LNCaP clone FGC (cell line): Measurements from ENCODE around the gene FOXP1.

Experiments
- DNase-seq: peaks from one replicate; pipeline ENCODE4 v3.0.0-alpha.2; 2011; ENCODE audit warnings: low read depth
- H3K4me3 ChIP-seq: 2 replicates; pipeline ENCODE4 v1.5.1; 2011; ENCODE audit warnings: mild to moderate bottlenecking, low read depth, low read length, control low read depth
- CTCF ChIP-seq: IDR thresholded peaks from 2 replicates; pipeline ENCODE4 v1.5.1; 2012; ENCODE audit warnings: mild to moderate bottlenecking; ENCODE audit not compliant: control insufficient read depth, insufficient read depth; ENCODE audit errors: extremely low read depth

The FOXP1 gene

GRCh38 chr3:70933105-70933810 is 650.3 kb downstream of the FOXP1 start:
- H3K4me3 ChIP-seq, result no peak overlapping the region
- TF ChIP-seq CTCF, result no peak
- no peak for DNase-seq

GRCh38 chr3:70930066-70930465 is 653.5 kb downstream of the FOXP1 start:
- TF ChIP-seq CTCF, result no peak
- H3K4me3 ChIP-seq, result no peak overlapping the region
- DNase-seq, result no peak

GRCh38 chr3:70927239-70927638 is 656.3 kb downstream of the FOXP1 start:
- H3K4me3 ChIP-seq, result no peak overlapping the region
- no peak for TF ChIP-seq CTCF
- no peak for DNase-seq

GRCh38 chr3:70926835-70927234 is 656.7 kb downstream of the FOXP1 start:
- no peak for TF ChIP-seq CTCF
- no peak overlapping the region for H3K4me3 ChIP-seq
- no peak for DNase-seq

- no peak for TF ChIP-seq CTCF
- H3K4me3 ChIP-seq, result no peak overlapping the region
- no peak for DNase-seq
Measured at GRCh38 chr3:70919661-70920060, 663.9 kb downstream of the FOXP1 start.

- H3K4me3 ChIP-seq, result no peak overlapping the region
- no peak for TF ChIP-seq CTCF
- DNase-seq, result no peak
Measured at GRCh38 chr3:70919091-70919490, 664.4 kb downstream of the FOXP1 start.

GRCh38 chr3:70916375-70917055 is 667.0 kb downstream of the FOXP1 start:
- H3K4me3 ChIP-seq, result no peak overlapping the region
- no peak for TF ChIP-seq CTCF
- DNase-seq, result no peak
